Measurements from ENCODE around the gene PCBP1. TPM values are rescaled to one million over a fixed set of nuclear protein-coding genes. Genes with fewer than 3 reads are reported as not detected.

PCBP1 gene
- total and polyA plus RNA-seq, 9 of the 15 experiments (the other 6 are each of a cell fraction or from before 2014, with no cell fraction given), result 19.2 to 407 (median 78.1) TPM

DNA sequence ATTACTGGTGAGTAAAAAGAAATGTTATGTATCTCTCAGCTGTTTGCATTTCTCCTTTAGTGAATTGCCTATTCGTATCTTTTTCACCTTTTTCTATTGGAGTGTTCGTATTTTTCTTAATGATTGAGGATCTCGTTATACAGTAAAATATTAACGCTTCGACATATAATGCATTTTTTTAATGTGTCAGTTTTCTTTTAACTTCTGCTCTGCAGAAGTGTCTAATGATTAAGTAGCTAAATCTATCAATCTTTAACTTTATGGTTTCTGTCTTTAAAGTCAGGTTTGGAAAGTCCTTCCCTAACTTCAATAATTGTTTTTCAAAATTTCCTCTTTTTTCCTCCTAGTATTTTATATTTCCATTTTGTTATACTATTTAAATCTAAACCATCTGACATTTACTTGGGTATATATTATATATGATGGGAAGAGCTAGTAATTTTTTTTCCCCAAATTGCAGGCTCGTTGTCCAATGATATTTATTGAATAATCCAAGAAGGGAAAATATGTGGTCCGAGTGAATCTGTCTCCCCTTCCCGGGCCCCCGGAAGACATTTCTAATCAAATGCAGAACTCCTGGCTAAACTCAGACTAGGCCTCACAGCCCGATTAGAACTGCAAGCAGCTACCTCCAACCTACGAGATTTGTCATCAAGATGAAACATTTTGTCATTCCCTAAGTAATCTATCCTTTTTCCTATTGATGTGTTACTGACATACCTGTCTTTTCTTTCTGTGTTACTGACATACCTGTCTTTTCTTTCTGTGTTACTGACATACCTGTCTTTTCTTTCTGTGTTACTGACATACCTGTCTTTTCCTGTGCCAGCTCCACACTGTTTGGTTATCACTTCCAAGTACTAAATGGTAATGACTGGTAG is 17.2 kb downstream of the PCBP1 start (continued):
- TF ChIP-seq, protein P1, sequence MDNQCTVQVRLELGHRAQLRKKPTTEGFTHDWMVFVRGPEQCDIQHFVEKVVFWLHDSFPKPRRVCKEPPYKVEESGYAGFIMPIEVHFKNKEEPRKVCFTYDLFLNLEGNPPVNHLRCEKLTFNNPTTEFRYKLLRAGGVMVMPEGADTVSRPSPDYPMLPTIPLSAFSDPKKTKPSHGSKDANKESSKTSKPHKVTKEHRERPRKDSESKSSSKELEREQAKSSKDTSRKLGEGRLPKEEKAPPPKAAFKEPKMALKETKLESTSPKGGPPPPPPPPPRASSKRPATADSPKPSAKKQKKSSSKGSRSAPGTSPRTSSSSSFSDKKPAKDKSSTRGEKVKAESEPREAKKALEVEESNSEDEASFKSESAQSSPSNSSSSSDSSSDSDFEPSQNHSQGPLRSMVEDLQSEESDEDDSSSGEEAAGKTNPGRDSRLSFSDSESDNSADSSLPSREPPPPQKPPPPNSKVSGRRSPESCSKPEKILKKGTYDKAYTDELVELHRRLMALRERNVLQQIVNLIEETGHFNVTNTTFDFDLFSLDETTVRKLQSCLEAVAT (IDR thresholded peaks at IDR 0.05), result peak in 1 of 2 experiments; percentile 100; a peak in 2 of 4 replicates
- TF ChIP-seq ZNF133 (CRISPR knock-in tag; IDR thresholded peaks at IDR 0.05) (no peak), RNF2 (IDR thresholded peaks at IDR 0.05) (peak; percentile 87), PCBP1 (IDR thresholded peaks at IDR 0.05; ENCODE audit: low read depth, low read length, poor library complexity, severe bottlenecking) (no peak), RHOXF2B (CRISPR knock-in tag; conservative IDR thresholded peaks at IDR 0.05) (no peak), FIP1L1 (IDR thresholded peaks at IDR 0.05; ENCODE audit: low read depth, low read length, poor library complexity, severe bottlenecking) (no peak), SMARCA5 (IDR thresholded peaks at IDR 0.05) (0 out of 2 replicates have a peak, but pooled peaks have one; percentile 13), HLTF (IDR thresholded peaks at IDR 0.05) (peak; percentile 60; the same call in 1 of the 2 replicates), ZZZ3 (IDR thresholded peaks at IDR 0.05) (0 out of 2 replicates have a peak, but pooled peaks have one; percentile 21), SMARCC2 (IDR thresholded peaks at IDR 0.05; ENCODE audit: low read depth) (no peak), BRD9 (IDR thresholded peaks at IDR 0.05; ENCODE audit: low read depth, partially characterized antibody) (peak; percentile 92), ZNF24 (IDR thresholded peaks at IDR 0.05) (no peak), NCOA4 (IDR thresholded peaks at IDR 0.05; ENCODE audit: partially characterized antibody) (peak; percentile 87), NCOR1 (IDR thresholded peaks at IDR 0.05) (0 out of 2 replicates have a peak, but pooled peaks have one; percentile 35), ZSCAN32 (CRISPR knock-in tag; IDR thresholded peaks at IDR 0.05) (no peak), LEF1 (IDR thresholded peaks at IDR 0.05) (peak; percentile 97)
- TF ChIP-seq, protein P2, sequence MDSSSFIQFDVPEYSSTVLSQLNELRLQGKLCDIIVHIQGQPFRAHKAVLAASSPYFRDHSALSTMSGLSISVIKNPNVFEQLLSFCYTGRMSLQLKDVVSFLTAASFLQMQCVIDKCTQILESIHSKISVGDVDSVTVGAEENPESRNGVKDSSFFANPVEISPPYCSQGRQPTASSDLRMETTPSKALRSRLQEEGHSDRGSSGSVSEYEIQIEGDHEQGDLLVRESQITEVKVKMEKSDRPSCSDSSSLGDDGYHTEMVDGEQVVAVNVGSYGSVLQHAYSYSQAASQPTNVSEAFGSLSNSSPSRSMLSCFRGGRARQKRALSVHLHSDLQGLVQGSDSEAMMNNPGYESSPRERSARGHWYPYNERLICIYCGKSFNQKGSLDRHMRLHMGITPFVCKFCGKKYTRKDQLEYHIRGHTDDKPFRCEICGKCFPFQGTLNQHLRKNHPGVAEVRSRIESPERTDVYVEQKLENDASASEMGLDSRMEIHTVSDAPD (CRISPR knock-in tag; IDR thresholded peaks at IDR 0.05), result no peak
- TF ChIP-seq, protein P3, sequence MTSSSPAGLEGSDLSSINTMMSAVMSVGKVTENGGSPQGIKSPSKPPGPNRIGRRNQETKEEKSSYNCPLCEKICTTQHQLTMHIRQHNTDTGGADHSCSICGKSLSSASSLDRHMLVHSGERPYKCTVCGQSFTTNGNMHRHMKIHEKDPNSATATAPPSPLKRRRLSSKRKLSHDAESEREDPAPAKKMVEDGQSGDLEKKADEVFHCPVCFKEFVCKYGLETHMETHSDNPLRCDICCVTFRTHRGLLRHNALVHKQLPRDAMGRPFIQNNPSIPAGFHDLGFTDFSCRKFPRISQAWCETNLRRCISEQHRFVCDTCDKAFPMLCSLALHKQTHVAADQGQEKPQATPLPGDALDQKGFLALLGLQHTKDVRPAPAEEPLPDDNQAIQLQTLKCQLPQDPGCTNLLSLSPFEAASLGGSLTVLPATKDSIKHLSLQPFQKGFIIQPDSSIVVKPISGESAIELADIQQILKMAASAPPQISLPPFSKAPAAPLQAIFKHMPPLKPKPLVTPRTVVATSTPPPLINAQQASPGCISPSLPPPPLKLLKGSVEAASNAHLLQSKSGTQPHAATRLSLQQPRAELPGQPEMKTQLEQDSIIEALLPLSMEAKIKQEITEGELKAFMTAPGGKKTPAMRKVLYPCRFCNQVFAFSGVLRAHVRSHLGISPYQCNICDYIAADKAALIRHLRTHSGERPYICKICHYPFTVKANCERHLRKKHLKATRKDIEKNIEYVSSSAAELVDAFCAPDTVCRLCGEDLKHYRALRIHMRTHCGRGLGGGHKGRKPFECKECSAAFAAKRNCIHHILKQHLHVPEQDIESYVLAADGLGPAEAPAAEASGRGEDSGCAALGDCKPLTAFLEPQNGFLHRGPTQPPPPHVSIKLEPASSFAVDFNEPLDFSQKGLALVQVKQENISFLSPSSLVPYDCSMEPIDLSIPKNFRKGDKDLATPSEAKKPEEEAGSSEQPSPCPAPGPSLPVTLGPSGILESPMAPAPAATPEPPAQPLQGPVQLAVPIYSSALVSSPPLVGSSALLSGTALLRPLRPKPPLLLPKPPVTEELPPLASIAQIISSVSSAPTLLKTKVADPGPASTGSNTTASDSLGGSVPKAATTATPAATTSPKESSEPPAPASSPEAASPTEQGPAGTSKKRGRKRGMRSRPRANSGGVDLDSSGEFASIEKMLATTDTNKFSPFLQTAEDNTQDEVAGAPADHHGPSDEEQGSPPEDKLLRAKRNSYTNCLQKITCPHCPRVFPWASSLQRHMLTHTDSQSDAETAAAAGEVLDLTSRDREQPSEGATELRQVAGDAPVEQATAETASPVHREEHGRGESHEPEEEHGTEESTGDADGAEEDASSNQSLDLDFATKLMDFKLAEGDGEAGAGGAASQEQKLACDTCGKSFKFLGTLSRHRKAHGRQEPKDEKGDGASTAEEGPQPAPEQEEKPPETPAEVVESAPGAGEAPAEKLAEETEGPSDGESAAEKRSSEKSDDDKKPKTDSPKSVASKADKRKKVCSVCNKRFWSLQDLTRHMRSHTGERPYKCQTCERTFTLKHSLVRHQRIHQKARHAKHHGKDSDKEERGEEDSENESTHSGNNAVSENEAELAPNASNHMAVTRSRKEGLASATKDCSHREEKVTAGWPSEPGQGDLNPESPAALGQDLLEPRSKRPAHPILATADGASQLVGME (CRISPR knock-in tag; IDR thresholded peaks at IDR 0.05), result no peak
- TF ChIP-seq, protein P4, sequence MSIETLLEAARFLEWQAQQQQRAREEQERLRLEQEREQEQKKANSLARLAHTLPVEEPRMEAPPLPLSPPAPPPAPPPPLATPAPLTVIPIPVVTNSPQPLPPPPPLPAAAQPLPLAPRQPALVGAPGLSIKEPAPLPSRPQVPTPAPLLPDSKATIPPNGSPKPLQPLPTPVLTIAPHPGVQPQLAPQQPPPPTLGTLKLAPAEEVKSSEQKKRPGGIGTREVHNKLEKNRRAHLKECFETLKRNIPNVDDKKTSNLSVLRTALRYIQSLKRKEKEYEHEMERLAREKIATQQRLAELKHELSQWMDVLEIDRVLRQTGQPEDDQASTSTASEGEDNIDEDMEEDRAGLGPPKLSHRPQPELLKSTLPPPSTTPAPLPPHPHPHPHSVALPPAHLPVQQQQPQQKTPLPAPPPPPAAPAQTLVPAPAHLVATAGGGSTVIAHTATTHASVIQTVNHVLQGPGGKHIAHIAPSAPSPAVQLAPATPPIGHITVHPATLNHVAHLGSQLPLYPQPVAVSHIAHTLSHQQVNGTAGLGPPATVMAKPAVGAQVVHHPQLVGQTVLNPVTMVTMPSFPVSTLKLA (conservative IDR thresholded peaks at IDR 0.05), result 0 out of 4 replicates have a peak, but pooled peaks of 1 of the 2 experiments have one; percentile 7

All from K562 (cell line).